Gastrocnemius medialis (tissue), 4 donors: ENCODE data around the gene GLIS2. TPM values are rescaled to one million over a fixed set of nuclear protein-coding genes. Genes with fewer than 3 reads are reported as not detected.
A peak's percentile ranks its signal among the peaks of the same experiment; 100 is the strongest.

ENCODE experiments used
- ATAC-seq, 2 donors: fragments of 150-250 bp; one replicate each; pipeline ENCODE4 v1.9.1; 2016
- DNase-seq, 2 donors: peaks; one replicate each; pipeline ENCODE4 v3.0.0-alpha.2; 2019
- H3K27ac ChIP-seq, 4 donors: fragments of 200-600 bp; sonication (generic); 1 replicate in 1 of 4; 2 replicates in 3 of 4; pipeline ENCODE4 v1.5.1; 2016 to 2018; ENCODE audit warnings: mild to moderate bottlenecking in 2 of 4, moderate library complexity in 1 of 4
- H3K27me3 ChIP-seq, 3 donors: fragments of 200-600 bp; sonication (generic) in 2 of 3; 1 replicate in 1 of 3; 2 replicates in 2 of 3; pipeline versions ENCODE4 v1.5.1 to v1.6.0; 2016 to 2019; ENCODE audit warnings: mild to moderate bottlenecking in 1 of 3, moderate library complexity in 1 of 3
- H3K36me3 ChIP-seq, 2 donors: fragments of 200-600 bp; sonication (generic) in 1 of 2; one replicate each; pipeline ENCODE4 v1.5.1; 2017 to 2018
- H3K4me1 ChIP-seq, 2 donors: fragments of 200-600 bp; sonication (generic) in 1 of 2; one replicate each; pipeline ENCODE4 v1.5.1; 2016 to 2017; ENCODE audit warnings: mild to moderate bottlenecking in 2 of 2
- H3K4me3 ChIP-seq, 4 donors: fragments of 200-600 bp; sonication (generic) in 3 of 4; 1 replicate in 1 of 4; 2 replicates in 3 of 4; pipeline ENCODE4 v1.5.1; 2016 to 2019; ENCODE audit warnings: mild to moderate bottlenecking in 2 of 4
- H3K9me3 ChIP-seq, 3 donors: fragments of 200-600 bp; sonication (generic) in 2 of 3; 1 replicate in 1 of 3; 2 replicates in 2 of 3; pipeline ENCODE4 v1.5.1; 2016 to 2019
- CTCF ChIP-seq, 5 experiments: fragments of 450-650 bp in 3 of 5; fragments of 200-600 bp in 2 of 5; sonication (generic) in 2 of 5; IDR thresholded peaks in 4 of 5; conservative IDR thresholded peaks in 1 of 5; 1 replicate in 4 of 5; 2 replicates in 1 of 5; pipeline ENCODE4 v1.5.1; 2016 to 2019; ENCODE audit warnings: antibody characterized with exemption in 5 of 5, mild to moderate bottlenecking in 3 of 5, moderate library complexity in 3 of 5
- POLR2A ChIP-seq, 2 donors: fragments of 450-650 bp; IDR thresholded peaks; one replicate each; pipeline ENCODE4 v1.6.1; 2017; ENCODE audit warnings: antibody characterized with exemption in 2 of 2, mild to moderate bottlenecking in 2 of 2, moderate library complexity in 2 of 2
- in situ Hi-C, 4 donors: fragments of 200-750 bp; cut with MboI; loops; one replicate each; pipeline versions ENCODE4 v1.15.0 to v1.8.0; 2017; ENCODE audit warnings: low sequenced_read_pairs in 4 of 4
- intact Hi-C: fragments of 100-400 bp; cut with DNase I; formaldehyde crosslinking; loops from one replicate; pipeline ENCODE4 v1.15.1; 2023; ENCODE audit warnings: low total_unique reads
- total RNA-seq, 4 donors: library from RNA; depleted of rRNA; stranded (reverse); fragments of >200 nt; gene quantifications; one replicate each; pipeline versions ENCODE4 v1.1.0 to v1.2.3, GENCODE V29; 2016

GLIS2 gene
- total RNA-seq, 4 donors from 2014 or later, result 0.81 to 0.95 (median 0.95) TPM; not detected in 1

GRCh38 chr16:4372578-4373355 is 56.9 kb downstream of the GLIS2 start:
- Histone ChIP-seq H3K9me3 (no peaks in the 10 kb centered on the region), H3K4me1 (peaks cover 30 to 39% of the 10 kb centered on the region in 2 donors), H3K27ac (peak overlapping the region; percentile 73 to 84 (median 82)), H3K4me3 (peak overlapping the region; percentile 39 to 65 (median 55)), H3K27me3 (no peaks in the 10 kb centered on the region), H3K36me3 (no peaks in the 10 kb centered on the region)
- ATAC-seq (no peak), DNase-seq (no peak)
- in situ Hi-C loops (no loop called here), intact Hi-C loops (no loop called here)
- TF ChIP-seq POLR2A (IDR thresholded peaks at IDR 0.05) (no peak), CTCF (IDR thresholded peaks at IDR 0.05 in 4 of 5, conservative IDR thresholded peaks at IDR 0.05 in 1 of 5) (no peak)

GRCh38 chr16:4373356-4373908 is 57.6 kb downstream of the GLIS2 start:
- no peak for ATAC-seq

GRCh38 chr16:4373909-4374742 is 58.3 kb downstream of the GLIS2 start:
- ATAC-seq (no peak), DNase-seq (peak; percentile 41 to 57)
- H3K27ac ChIP-seq, result peak overlapping the region; percentile 73 to 84 (median 82)
- peaks cover 39 to 44% of the 10 kb centered on the region in 2 donors for H3K4me1 ChIP-seq
- no peak for TF ChIP-seq CTCF (IDR thresholded peaks at IDR 0.05 in 4 of 5, conservative IDR thresholded peaks at IDR 0.05 in 1 of 5)
- TF ChIP-seq POLR2A (IDR thresholded peaks at IDR 0.05), result no peak
- intact Hi-C loops (no loop called here), in situ Hi-C loops (no loop called here)
- no peaks in the 10 kb centered on the region for H3K36me3 ChIP-seq
- H3K9me3 ChIP-seq, result no peaks in the 10 kb centered on the region
- no peaks in the 10 kb centered on the region for H3K27me3 ChIP-seq
- H3K4me3 ChIP-seq, result peak overlapping the region; percentile 39 to 65 (median 55)

More at GRCh38 chr16:4373356-4373908, 57.6 kb downstream of the GLIS2 start:
- no peak for DNase-seq
- Histone ChIP-seq H3K27me3 (no peaks in the 10 kb centered on the region), H3K4me3 (peak overlapping the region; percentile 39 to 65 (median 55)), H3K9me3 (no peaks in the 10 kb centered on the region), H3K27ac (peak overlapping the region; percentile 73 to 84 (median 82)), H3K36me3 (no peaks in the 10 kb centered on the region), H3K4me1 (peaks cover 36 to 44% of the 10 kb centered on the region in 2 donors)
- no peak for TF ChIP-seq CTCF (IDR thresholded peaks at IDR 0.05 in 4 of 5, conservative IDR thresholded peaks at IDR 0.05 in 1 of 5)
- TF ChIP-seq POLR2A (IDR thresholded peaks at IDR 0.05), result no peak
- in situ Hi-C loops (no loop called here), intact Hi-C loops (no loop called here)

GRCh38 chr16:4375717-4376116 is 59.9 kb downstream of the GLIS2 start:
- in situ Hi-C loops, result no loop called here
- peak overlapping the region; percentile 73 to 84 (median 82) for H3K27ac ChIP-seq
- DNase-seq (no peak), ATAC-seq (no peak)
- peaks cover 39 to 44% of the 10 kb centered on the region in 2 donors for H3K4me1 ChIP-seq
- TF ChIP-seq CTCF (IDR thresholded peaks at IDR 0.05 in 4 of 5, conservative IDR thresholded peaks at IDR 0.05 in 1 of 5) (no peak), POLR2A (IDR thresholded peaks at IDR 0.05) (no peak)
- H3K9me3 ChIP-seq, result no peaks in the 10 kb centered on the region
- H3K4me3 ChIP-seq, result peak overlapping the region in 3 of 4 donors; percentile 10 to 22 (median 13)
- no peaks in the 10 kb centered on the region for H3K27me3 ChIP-seq
- H3K36me3 ChIP-seq, result no peaks in the 10 kb centered on the region
- intact Hi-C loops, result no loop called here
